ENCODE measurements around the gene RGS6. TPM values are rescaled to one million over a fixed set of nuclear protein-coding genes. Genes with fewer than 3 reads are reported as not detected.
A peak's percentile ranks its signal among the peaks of the same experiment; 100 is the strongest.

The RGS6 gene
- polyA plus RNA-seq, 4 donors: 1.1 to 11.3 (median 1.3) TPM

DNA sequence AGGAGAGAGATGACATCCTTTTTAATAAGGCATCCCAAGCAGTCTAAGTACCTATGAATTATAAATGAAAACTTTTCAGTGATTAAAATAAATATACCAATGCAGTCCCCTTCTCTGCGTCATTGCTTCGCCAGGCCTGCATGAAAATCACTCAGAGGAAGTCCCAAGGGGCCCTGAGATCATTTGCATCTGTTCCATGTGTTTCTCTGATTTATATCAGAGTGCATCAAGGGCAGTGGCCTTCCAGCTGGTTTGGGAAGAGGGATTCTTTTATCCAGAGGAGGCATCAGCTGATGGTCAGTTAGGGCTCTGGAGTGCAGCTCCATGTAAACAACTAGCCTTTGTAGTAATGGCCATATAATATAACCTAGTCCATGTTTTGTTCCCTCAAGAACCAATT, 210.1 kb downstream of the RGS6 start:
- no peak for DNase-seq (ENCODE audit: low read depth in 4 of 4, low spot score in 3 of 4)

GRCh38 chr14:72146241-72146640, 214.0 kb downstream of the RGS6 start:
- no peak for DNase-seq (ENCODE audit: low read depth in 4 of 4, low spot score in 3 of 4)

DNA sequence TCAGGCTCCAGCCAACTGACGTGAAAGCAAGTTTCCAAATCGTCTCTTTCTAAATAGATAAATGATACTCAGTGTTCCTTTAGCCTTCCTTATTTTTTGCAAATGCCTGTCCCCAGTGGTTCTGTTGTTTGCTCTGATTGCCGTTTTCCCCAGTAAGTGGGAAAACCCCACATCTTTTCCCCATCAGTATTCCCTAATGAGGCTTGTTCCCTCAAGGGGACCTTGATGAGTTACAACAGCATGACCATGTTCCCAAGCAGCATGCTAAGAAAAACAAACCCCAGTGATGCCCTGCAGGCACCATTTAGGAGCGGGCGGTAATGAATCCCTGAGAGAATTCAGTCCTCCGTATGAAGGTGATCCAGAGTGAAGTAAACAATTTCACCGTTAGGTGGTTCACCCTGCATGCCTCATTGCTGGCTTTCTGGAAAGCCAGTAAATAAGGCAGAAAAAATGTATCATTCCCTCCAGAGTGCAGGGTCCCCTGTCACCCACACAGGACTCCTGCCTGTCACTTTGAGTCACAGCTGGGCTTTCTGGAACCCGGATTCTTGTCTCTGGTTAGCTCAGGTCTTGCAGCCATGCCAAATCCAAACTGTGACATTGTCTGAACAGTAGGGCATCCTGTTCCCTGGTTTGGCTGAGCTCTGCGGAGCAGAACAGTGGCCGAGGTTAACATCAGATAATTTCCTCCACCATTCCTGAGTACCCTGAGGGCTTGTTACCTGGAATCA, 222.6 kb downstream of the RGS6 start:
- DNase-seq (ENCODE audit: low read depth in 4 of 4, low spot score in 3 of 4): no peak

DNA sequence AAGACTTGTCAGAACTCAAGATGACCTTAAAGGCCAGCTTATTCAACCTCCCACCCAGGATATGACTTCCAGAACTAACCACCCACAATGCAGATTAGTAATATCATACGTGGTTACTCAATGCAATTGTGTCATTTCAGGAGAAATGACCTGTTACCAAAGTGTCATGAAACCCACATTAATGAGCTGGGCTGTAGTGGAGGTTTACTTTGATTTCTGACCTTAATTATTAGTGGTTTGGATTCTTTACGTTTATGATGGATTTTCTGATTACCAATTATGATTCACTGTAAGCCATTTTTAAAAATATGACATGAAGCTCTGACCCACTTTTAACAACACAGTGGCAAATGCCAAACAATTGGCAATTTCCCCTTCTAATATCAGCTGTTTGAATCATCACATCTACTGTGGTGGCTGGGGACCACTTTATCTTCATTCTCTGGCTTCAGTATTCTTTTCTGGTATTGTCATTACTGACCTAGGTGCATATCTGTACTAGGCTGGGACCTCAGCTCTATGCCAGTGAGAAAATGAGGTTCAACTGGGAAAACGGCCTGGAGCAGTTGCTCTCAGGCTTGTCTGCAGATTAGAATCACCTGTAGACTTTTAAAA, 223.3 kb downstream of the RGS6 start:
- no peak for DNase-seq (ENCODE audit: low read depth in 4 of 4, low spot score in 3 of 4)

DNA sequence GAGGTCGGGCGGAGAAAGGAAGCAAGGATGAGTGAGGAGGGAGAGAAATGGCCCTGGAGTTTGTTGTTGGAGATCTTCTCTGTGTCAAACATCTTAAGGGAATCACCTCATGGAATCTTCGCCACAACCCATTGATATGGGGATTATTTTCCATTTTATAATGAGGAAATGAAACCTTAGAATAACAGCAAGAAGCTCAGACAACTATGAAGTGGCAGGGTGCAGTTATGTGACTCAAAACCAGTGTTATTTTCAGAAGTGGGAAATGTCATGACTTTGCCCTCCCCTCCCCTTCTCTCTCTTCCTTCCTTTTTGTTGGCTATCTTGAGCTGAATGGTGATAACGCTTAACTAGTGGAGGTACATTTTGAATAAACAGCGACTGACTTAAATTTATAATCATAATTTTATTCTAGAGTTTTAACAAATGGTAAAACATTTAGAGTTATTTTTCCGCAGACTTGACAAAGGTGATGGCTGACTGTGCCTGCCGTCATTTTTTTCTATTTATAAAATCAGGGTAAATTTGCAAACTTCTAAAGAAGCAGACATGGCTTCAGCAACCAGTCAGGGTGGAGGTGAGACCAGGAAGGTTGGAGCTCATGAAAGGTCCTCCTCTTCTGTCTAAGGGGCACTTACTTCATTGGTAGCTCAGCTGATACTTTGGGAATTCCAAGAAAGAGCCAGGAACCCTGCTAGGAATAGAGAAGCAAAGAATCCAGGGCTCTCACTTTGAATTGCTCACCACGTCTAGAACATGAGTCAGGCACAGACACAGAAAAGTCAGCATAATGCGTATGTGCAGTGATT, 232.4 kb downstream of the RGS6 start:
- DNase-seq (ENCODE audit: low read depth in 4 of 4, low spot score in 3 of 4): no peak

- DNase-seq (ENCODE audit: low read depth in 4 of 4, low spot score in 3 of 4): no peak
Measured at GRCh38 chr14:72165229-72165698, 233.0 kb downstream of the RGS6 start.

GRCh38 chr14:72169521-72169920, 237.3 kb downstream of the RGS6 start:
- DNase-seq (ENCODE audit: low read depth in 4 of 4, low spot score in 3 of 4): no peak

- DNase-seq (ENCODE audit: low read depth in 4 of 4, low spot score in 3 of 4): no peak
Measured at GRCh38 chr14:72172049-72172448, 239.8 kb downstream of the RGS6 start.

DNA sequence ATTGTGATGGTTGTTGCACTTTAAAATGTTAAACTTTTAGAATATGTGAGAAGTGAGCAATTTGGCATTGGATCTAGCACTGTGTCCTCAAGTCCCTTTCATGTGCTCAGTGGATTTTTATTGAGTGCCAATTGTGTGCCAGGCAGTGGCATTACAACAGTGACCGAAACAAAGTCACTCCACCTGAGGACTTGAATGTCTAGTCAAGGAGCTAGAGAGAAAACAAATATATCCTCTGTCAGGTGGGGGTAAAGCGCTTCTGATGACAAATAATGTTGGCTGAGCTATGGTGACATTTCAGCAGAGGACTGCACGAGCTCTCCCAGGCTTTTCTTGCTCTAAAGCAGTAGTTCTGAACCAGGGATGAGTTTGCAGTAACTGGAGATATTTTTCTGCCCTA, 240.4 kb downstream of the RGS6 start:
- DNase-seq (ENCODE audit: low read depth in 4 of 4, low spot score in 3 of 4): no peak

- DNase-seq (ENCODE audit: low read depth in 4 of 4, low spot score in 3 of 4): no peak
Measured at GRCh38 chr14:72173038-72173720, 240.9 kb downstream of the RGS6 start.

DNA sequence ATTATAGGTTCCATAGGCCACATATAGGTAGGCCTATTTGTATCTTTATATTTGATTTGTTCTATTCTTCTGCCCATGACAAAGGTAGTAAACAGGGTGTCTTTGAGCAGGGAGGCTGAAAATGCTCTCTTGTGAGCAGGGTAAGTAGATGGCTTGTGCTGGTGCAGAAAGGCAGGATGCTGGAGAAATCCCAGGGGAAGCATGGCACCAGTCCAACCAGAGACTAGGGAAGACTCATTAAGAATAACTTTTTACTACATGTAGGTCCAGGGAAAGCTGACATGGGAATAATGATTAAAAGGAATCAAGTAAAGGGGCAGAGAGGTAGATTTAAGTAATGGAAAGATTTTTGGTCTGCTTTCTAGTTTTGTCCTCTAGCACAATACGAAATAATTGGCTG, 245.0 kb downstream of the RGS6 start:
- DNase-seq (ENCODE audit: low read depth in 4 of 4, low spot score in 3 of 4): no peak

DNA sequence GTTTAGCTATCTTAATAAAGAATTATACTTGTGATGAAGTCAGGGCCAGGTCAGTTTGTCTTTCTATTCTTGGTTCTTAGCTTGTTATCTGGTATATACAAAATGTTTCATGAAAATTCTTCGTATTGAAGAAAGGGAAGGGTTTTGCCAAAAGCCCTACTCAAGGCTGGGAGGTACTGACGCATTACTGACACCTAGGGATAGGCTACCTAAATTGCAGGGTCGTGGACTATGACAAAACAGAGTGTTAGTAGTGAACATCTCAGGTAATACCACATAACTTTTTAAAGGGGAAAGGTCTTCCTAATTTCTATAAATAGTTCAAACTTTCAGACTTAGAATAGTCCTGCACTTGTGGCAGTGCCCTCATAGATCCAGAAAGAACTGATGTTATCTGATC, 246.3 kb downstream of the RGS6 start:
- no peak for DNase-seq (ENCODE audit: low read depth in 4 of 4, low spot score in 3 of 4)

DNA sequence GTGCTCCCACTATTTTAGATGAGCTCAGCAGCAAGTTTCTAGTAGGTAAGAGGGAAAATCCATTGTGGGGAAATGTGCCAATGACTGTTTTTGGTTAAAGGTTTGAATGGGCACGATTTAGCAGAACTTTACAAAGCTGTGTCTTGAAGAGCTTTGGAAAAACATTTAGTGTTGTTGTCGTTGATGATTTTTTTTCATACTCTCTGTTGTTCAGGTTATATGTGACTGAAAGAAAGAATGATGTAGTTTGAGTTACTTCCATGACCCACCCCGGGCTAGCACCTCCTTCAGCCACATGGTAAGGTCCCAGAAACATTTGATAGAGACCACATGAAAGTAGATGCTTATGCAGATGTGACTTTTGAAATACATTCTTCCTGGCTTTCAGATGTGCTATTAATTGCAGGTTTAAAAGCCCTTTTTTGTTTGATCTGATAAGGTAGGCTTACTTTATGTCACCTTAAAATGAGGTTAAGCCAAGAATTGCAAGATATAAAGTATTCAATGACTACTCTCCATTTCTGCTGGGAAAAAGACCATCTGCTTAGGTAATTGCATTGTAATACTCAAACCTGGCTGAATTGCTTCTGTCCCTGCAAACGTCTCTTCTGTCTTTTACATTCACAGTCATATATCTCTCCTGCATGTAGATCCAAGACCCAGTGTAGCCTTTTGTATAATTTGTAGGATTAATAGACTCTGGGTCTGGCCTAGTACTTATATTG, 250.6 kb downstream of the RGS6 start:
- DNase-seq (ENCODE audit: low read depth in 4 of 4, low spot score in 3 of 4): no peak

DNA sequence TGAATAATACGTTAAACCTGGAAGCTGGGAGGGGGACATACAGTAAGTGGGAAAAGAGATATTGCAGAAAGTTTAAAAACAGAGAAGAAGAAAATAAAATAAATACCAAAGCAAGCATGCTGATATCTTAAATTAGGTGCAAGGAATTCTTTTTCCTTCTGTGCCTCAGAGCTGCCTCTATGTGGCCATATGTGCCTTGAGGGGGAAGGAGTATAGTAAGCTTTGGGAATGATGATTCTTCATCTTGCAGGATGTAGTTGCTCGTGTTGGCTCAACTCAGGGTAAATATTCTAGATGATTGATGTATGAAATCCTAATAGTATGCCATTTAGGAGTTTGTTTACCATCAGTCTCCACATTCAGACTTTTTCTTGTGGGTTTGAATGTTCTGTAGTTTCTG, 251.4 kb downstream of the RGS6 start:
- DNase-seq (ENCODE audit: low read depth in 4 of 4, low spot score in 3 of 4): no peak

- no peak for DNase-seq (ENCODE audit: low read depth in 4 of 4, low spot score in 3 of 4)
Measured at GRCh38 chr14:72186523-72186922, 254.3 kb downstream of the RGS6 start.

DNA sequence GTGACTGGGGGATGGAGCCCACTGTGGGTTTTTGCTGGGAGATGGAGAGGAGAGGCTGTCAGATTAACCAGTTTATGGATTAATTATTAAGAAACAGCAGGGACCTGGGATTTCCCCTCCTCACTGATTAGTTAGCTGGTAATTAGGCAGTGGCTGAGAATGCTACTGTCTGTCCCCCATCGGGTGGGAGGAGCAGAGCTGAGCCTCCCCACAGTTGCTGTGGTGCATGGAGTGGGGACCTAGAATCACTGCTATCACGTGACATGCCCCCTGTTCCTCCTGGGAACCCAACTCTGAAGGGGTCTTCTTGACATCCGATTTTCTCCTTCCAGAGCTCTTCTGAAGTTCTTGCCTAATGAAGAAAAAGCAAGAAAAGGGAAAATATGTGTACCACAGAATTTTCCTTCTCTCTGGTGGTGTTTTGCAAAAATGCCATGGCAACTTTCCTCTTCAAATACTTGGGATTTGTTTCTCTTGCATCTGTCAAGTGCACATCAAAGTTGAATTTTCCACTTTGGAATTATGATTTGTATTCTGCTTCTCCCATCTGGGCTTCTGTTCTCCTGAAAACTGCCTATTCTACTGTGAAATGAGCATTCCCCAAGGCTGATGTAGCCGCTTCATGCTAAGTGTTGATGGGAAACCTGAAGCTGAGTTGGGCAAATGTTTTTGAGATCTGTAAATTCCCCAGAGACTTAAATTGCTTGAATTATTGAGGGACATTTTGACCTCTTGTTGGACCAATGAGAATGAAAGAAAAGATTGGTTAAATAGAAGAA, 264.2 kb downstream of the RGS6 start:
- no peak for DNase-seq (ENCODE audit: low read depth in 4 of 4, low spot score in 3 of 4)

GRCh38 chr14:72201645-72202044, 269.4 kb downstream of the RGS6 start:
- no peak for DNase-seq (ENCODE audit: low read depth in 4 of 4, low spot score in 3 of 4)

- DNase-seq (ENCODE audit: low read depth in 4 of 4, low spot score in 3 of 4): peak; percentile 3 to 36 (median 7)
Measured at GRCh38 chr14:72213424-72213823, 281.2 kb downstream of the RGS6 start.

GRCh38 chr14:72215080-72215479, 282.9 kb downstream of the RGS6 start:
- DNase-seq (ENCODE audit: low read depth in 4 of 4, low spot score in 3 of 4): no peak

GRCh38 chr14:72217135-72217534, 284.9 kb downstream of the RGS6 start:
- no peak for DNase-seq (ENCODE audit: low read depth in 4 of 4, low spot score in 3 of 4)
